ENCODE data around the gene ARID1A. TPM values are rescaled to one million over a fixed set of nuclear protein-coding genes. Genes with fewer than 3 reads are reported as not detected.
A peak's percentile ranks its signal among the peaks of the same experiment; 100 is the strongest.
"Not testable (repeated sequence)": the region's sequence is repeated elsewhere in the genome, so short reads cannot be mapped to it uniquely, and the experiment has no call there.

Gene ARID1A
- total RNA-seq, 6 experiments from 2014 or later = 46.1 to 51.2 (median 49.2) TPM

DNA sequence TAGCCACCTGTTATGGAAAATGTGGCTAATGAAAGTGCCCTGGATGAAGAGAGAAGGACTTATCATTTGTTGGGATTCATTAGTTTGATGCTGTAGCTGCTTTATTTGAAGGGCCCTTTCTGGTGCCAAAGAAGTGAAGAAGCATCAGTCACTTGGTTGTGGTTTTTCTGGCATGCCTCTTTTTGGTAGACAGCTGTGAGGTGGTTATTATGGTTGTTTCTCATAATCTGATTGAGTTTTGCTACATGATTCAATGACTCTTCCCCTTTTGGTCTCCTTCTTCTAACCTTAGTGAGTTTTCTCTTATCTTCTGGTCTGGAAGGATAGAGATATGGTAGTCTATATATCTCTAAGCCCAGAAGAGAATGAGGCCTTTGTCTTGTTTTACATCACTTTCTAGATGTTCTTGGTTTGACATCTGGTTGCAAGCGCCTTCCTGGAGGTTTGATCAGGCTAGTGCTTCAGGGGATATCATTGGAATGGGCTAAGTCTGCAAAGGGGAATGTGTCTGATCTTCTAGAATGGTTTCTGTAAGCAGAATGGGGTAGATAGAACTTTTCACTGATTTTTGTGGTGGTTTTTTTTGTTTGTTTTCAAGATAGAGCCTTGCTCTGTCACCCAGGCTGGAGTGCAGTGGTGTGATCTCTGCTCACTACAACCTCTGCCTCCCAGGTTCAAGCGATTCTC, 26.0 kb downstream of the ARID1A start:
- H3K9me3 Mint-ChIP-seq = no peaks in the 10 kb centered on the region
- peak overlapping the region; percentile 25; the same call in 1 of the 2 replicates for H3K27ac Mint-ChIP-seq
- peaks cover 83% of the 10 kb centered on the region for H3K4me1 Mint-ChIP-seq (ENCODE audit: low read depth)
- DNase-seq = no peak
- no peaks in the 10 kb centered on the region; the same call in 1 of the 2 replicates for H3K27me3 Mint-ChIP-seq (ENCODE audit: insufficient read depth)
- peak overlapping the region; percentile 25 for H3K4me3 Mint-ChIP-seq
- H3K36me3 Mint-ChIP-seq (ENCODE audit: low read depth) = peaks cover 9% of the 10 kb centered on the region
- TF ChIP-seq, protein P1, sequence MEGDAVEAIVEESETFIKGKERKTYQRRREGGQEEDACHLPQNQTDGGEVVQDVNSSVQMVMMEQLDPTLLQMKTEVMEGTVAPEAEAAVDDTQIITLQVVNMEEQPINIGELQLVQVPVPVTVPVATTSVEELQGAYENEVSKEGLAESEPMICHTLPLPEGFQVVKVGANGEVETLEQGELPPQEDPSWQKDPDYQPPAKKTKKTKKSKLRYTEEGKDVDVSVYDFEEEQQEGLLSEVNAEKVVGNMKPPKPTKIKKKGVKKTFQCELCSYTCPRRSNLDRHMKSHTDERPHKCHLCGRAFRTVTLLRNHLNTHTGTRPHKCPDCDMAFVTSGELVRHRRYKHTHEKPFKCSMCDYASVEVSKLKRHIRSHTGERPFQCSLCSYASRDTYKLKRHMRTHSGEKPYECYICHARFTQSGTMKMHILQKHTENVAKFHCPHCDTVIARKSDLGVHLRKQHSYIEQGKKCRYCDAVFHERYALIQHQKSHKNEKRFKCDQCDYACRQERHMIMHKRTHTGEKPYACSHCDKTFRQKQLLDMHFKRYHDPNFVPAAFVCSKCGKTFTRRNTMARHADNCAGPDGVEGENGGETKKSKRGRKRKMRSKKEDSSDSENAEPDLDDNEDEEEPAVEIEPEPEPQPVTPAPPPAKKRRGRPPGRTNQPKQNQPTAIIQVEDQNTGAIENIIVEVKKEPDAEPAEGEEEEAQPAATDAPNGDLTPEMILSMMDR (IDR thresholded peaks at IDR 0.05) = no peak

- Mint-ChIP-seq H3K4me3 (peak overlapping the region; percentile 75), H3K4me1 (ENCODE audit: low read depth) (peaks cover 88% of the 10 kb centered on the region), H3K27ac (peak overlapping the region; percentile 89), H3K27me3 (ENCODE audit: insufficient read depth) (no peaks in the 10 kb centered on the region; the same call in 1 of the 2 replicates), H3K9me3 (no peaks in the 10 kb centered on the region), H3K36me3 (ENCODE audit: low read depth) (peaks cover 9% of the 10 kb centered on the region)
- TF ChIP-seq, protein P1 (IDR thresholded peaks at IDR 0.05) = no peak
- DNase-seq = peak; percentile 94
Measured at GRCh38 chr1:26723013-26723991, 27.5 kb downstream of the ARID1A start.

GRCh38 chr1:26724118-26724517, 28.3 kb downstream of the ARID1A start:
- H3K4me3 Mint-ChIP-seq = peak overlapping the region; percentile 75
- TF ChIP-seq, protein P1 (IDR thresholded peaks at IDR 0.05) = no peak
- H3K27ac Mint-ChIP-seq = peak overlapping the region; percentile 89
- H3K36me3 Mint-ChIP-seq (ENCODE audit: low read depth) = peaks cover 9% of the 10 kb centered on the region
- DNase-seq = no peak
- H3K9me3 Mint-ChIP-seq = no peaks in the 10 kb centered on the region
- peaks cover 88% of the 10 kb centered on the region for H3K4me1 Mint-ChIP-seq (ENCODE audit: low read depth)
- no peaks in the 10 kb centered on the region; the same call in 1 of the 2 replicates for H3K27me3 Mint-ChIP-seq (ENCODE audit: insufficient read depth)

DNA sequence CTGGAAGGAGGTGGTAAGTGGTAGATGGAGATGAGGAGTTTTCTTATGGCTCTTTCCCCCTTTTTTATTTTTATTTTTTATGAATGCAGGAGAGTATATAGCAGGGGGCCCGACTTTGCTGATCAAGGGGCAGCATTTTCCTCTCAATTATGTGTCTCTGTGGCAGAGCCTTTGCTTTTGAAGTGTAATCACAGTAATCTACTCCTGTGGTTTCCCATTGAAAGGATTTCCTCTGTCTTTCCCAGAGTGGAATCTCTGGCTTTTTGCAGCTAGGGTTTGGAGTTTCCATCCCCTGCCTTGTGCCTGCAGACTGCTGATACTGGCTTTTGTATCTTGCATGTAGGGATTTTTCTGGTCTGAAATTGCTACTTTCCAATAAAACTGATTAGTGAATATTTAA, 29.1 kb downstream of the ARID1A start:
- DNase-seq = no peak
- H3K36me3 Mint-ChIP-seq (ENCODE audit: low read depth) = peaks cover 11% of the 10 kb centered on the region
- H3K4me3 Mint-ChIP-seq = no peak overlapping the region
- TF ChIP-seq, protein P1 (IDR thresholded peaks at IDR 0.05) = no peak
- H3K4me1 Mint-ChIP-seq (ENCODE audit: low read depth) = peaks cover 88% of the 10 kb centered on the region
- no peaks in the 10 kb centered on the region; the same call in 1 of the 2 replicates for H3K27me3 Mint-ChIP-seq (ENCODE audit: insufficient read depth)
- H3K9me3 Mint-ChIP-seq = no peaks in the 10 kb centered on the region
- peak overlapping the region; percentile 89 for H3K27ac Mint-ChIP-seq

- DNase-seq = peak; percentile 32
Measured at GRCh38 chr1:26725904-26726303, 30.1 kb downstream of the ARID1A start.

More at GRCh38 chr1:26725904-26726303, 30.1 kb downstream of the ARID1A start:
- peaks cover 14% of the 10 kb centered on the region for H3K36me3 Mint-ChIP-seq (ENCODE audit: low read depth)
- H3K27ac Mint-ChIP-seq; H3K9me3 Mint-ChIP-seq; H3K4me3 Mint-ChIP-seq; H3K27me3 Mint-ChIP-seq (ENCODE audit: insufficient read depth): not testable (repeated sequence)
- H3K4me1 Mint-ChIP-seq (ENCODE audit: low read depth) = peaks cover 94% of the 10 kb centered on the region
